Measurements from ENCODE around the gene CDH11.

DNA sequence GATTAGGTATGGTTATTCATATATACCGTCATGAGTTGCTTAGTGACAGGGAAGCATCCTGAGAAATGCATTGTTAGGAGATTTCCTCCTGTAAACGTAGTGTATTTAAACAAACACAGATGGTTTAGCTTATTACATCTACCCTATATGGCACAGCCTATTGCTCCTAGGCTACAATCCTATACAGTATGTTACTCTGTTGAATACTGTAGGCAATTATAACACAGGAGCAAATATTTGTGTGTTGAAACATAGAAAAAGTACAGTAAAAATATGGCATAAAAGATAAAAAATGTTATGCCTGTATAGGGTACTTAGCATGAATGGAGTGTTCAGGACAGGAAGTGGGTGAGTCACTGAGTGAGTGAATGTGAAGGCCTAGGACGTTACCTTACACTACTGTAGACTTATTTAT, 157.7 kb downstream of the CDH11 start:
- TF ChIP-seq POLR2AphosphoS5 (IDR thresholded peaks at IDR 0.05) (no peak), POLR2A (IDR thresholded peaks at IDR 0.05) (no peak)
- TF ChIP-seq, protein P1, sequence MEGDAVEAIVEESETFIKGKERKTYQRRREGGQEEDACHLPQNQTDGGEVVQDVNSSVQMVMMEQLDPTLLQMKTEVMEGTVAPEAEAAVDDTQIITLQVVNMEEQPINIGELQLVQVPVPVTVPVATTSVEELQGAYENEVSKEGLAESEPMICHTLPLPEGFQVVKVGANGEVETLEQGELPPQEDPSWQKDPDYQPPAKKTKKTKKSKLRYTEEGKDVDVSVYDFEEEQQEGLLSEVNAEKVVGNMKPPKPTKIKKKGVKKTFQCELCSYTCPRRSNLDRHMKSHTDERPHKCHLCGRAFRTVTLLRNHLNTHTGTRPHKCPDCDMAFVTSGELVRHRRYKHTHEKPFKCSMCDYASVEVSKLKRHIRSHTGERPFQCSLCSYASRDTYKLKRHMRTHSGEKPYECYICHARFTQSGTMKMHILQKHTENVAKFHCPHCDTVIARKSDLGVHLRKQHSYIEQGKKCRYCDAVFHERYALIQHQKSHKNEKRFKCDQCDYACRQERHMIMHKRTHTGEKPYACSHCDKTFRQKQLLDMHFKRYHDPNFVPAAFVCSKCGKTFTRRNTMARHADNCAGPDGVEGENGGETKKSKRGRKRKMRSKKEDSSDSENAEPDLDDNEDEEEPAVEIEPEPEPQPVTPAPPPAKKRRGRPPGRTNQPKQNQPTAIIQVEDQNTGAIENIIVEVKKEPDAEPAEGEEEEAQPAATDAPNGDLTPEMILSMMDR (IDR thresholded peaks at IDR 0.05), result no peak

Measured in sigmoid colon (tissue), 4 donors.